Measurements from ENCODE around the gene MYO1D.
A peak's percentile ranks its signal among the peaks of the same experiment; 100 is the strongest.

The MYO1D gene

GRCh38 chr17:32697728-32698625 is 178.9 kb downstream of the MYO1D start:
- Mint-ChIP-seq H3K27ac (no peak overlapping the region), H3K36me3 (ENCODE audit: insufficient read depth) (peaks cover 5% of the 10 kb centered on the region), H3K4me1 (ENCODE audit: low read depth in 2 of 2) (peaks cover 3 to 8% of the 10 kb centered on the region in 2 donors), H3K27me3 (no peaks in the 10 kb centered on the region), H3K4me3 (no peak overlapping the region), H3K9me3 (no peaks in the 10 kb centered on the region)
- no peak for DNase-seq
- ATAC-seq (replicated peaks), result no peak

DNA sequence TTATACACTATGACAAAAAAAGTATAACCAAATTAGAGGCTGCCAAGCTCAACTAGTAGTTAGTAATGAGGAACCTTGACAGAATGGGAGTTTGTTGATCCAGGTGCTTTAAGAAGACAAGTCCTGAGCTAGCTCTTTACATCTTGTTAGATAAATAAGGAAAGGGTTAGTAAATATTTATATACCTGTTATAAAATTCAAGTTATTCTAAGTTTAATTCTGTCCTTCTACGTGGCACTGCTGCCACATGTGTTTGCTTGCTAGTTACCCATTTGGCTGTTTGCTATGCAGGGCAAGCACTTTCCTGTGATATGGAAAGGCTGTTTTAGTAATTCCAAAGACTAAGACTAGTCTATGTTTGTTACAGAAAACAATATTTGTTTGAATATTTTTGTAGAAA is 180.5 kb downstream of the MYO1D start:
- ATAC-seq (replicated peaks) (no peak), DNase-seq (no peak)

DNA sequence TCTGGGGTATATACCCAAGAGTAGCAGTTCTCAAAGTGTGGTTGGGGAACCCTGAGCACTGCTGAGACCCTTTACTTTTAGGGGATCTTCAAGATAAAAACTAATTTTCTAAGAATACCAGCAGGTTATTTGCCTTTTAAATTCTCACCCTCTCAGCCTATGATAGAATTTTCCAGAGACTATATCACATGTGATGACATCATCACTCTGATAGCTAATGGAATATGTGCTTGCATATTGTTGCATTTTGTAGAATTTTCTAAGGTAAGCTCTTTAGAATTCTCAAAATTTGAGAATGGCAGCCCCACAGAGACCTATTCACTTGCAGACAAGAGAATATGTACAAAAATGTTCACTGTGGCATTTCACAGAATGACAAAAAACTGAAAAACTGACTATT is 181.1 kb downstream of the MYO1D start:
- no peaks in the 10 kb centered on the region for H3K9me3 Mint-ChIP-seq
- no peaks in the 10 kb centered on the region for H3K27me3 Mint-ChIP-seq
- DNase-seq (no peak), ATAC-seq (replicated peaks) (no peak)
- no peak overlapping the region for H3K27ac Mint-ChIP-seq
- H3K4me3 Mint-ChIP-seq, result no peak overlapping the region
- peaks cover 7% of the 10 kb centered on the region for H3K36me3 Mint-ChIP-seq (ENCODE audit: insufficient read depth)
- H3K4me1 Mint-ChIP-seq (ENCODE audit: low read depth in 2 of 2), result peaks cover 5 to 18% of the 10 kb centered on the region in 2 donors

More for the DNA sequence above, 180.5 kb downstream of the MYO1D start:
- Mint-ChIP-seq H3K36me3 (ENCODE audit: insufficient read depth) (peaks cover 5% of the 10 kb centered on the region), H3K27me3 (no peaks in the 10 kb centered on the region), H3K4me3 (no peak overlapping the region), H3K27ac (no peak overlapping the region), H3K4me1 (ENCODE audit: low read depth in 2 of 2) (peaks cover 4 to 17% of the 10 kb centered on the region in 2 donors), H3K9me3 (no peaks in the 10 kb centered on the region)

DNA sequence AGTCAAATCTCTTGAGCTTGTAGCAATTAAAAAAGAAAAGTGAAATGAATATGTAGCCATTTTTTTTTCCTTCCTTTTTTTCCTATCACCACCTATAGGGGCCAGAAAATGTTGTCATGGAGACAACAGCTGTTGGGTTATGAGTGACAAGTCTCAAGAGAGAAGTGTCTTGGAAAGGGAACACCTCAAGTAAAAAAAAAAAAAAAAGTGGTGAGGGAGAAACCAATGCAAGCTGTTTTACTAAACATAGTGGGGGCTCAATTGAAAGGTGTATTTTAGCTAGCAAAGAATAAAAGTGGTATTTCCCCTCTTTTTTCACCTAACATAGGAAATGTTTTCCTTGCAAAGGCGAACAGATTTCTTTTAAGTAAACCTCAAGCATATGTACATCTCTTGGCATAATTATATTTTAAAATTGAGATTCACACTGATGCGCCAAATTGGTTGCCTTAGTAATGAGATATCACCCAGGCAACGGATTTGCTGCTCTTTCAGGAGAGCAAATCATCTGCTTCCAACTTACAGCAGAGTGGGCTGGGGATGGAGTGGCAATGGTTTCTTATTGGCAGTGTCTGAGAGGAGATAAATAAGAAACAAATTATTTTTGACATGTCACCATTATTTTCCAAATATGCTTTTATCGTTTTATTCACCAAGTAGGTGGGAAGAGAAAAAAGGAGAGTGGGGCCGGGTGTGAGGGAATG is 183.6 kb downstream of the MYO1D start:
- ATAC-seq (replicated peaks), result no peak
- H3K36me3 Mint-ChIP-seq (ENCODE audit: insufficient read depth), result peaks cover 8% of the 10 kb centered on the region
- DNase-seq, result no peak
- H3K27me3 Mint-ChIP-seq, result no peaks in the 10 kb centered on the region
- peak overlapping the region; percentile 71 to 80 for H3K27ac Mint-ChIP-seq
- H3K9me3 Mint-ChIP-seq, result no peaks in the 10 kb centered on the region
- no peak overlapping the region for H3K4me3 Mint-ChIP-seq
- peaks cover 8 to 27% of the 10 kb centered on the region in 2 donors for H3K4me1 Mint-ChIP-seq (ENCODE audit: low read depth in 2 of 2)

DNA sequence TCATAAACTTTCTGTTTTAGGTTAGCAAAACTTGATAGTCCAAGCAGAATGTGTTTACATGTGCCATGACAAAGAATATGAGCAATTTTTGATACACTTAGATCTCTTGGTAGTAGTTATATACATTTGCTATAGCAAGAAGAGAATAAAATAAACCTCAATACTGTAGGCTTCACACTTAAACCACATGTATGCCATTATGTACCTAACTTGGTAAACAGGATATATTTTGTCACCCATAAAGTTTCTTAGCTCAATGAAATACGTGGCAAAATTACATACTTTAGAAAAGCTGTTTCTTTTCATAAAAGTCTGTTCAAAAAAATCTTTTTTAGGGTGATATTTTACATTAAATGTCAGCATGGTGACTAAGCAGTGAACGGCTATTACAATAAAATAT is 184.7 kb downstream of the MYO1D start:
- peak overlapping the region in 1 of 2 donors; percentile 43 for H3K4me3 Mint-ChIP-seq
- H3K9me3 Mint-ChIP-seq, result no peaks in the 10 kb centered on the region
- peak overlapping the region; percentile 71 to 80 for H3K27ac Mint-ChIP-seq
- H3K36me3 Mint-ChIP-seq (ENCODE audit: insufficient read depth), result peaks cover 8% of the 10 kb centered on the region
- ATAC-seq (replicated peaks), result peak; percentile 82
- peaks cover 8 to 27% of the 10 kb centered on the region in 2 donors for H3K4me1 Mint-ChIP-seq (ENCODE audit: low read depth in 2 of 2)
- H3K27me3 Mint-ChIP-seq, result no peaks in the 10 kb centered on the region
- no peak for DNase-seq

DNA sequence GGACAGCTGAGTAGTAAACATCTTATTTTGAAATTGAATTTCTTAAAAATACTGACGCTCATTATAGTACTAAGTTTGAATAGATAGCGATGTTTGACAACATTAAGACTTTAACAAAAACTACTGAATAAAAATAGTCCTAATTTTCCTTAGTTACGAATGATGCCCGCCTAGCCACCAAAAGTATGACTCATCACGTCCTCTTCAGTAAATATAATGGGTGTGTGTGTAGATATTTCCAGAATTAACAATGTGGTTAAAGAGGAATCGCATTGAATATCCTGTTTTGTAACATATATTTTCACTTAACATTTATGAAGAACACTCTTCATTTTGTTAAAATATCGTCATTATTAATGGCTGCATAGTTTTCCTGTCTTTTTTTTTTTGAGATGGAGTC is 187.6 kb downstream of the MYO1D start:
- peaks cover 8 to 27% of the 10 kb centered on the region in 2 donors for H3K4me1 Mint-ChIP-seq (ENCODE audit: low read depth in 2 of 2)
- ATAC-seq (replicated peaks) (no peak), DNase-seq (no peak)
- no peaks in the 10 kb centered on the region for H3K27me3 Mint-ChIP-seq
- no peak overlapping the region for H3K27ac Mint-ChIP-seq
- H3K4me3 Mint-ChIP-seq, result no peak overlapping the region
- H3K9me3 Mint-ChIP-seq, result no peaks in the 10 kb centered on the region
- peaks cover 8% of the 10 kb centered on the region for H3K36me3 Mint-ChIP-seq (ENCODE audit: insufficient read depth)

GRCh38 chr17:32688221-32688620 is 188.7 kb downstream of the MYO1D start:
- Mint-ChIP-seq H3K27ac (no peak overlapping the region), H3K4me1 (ENCODE audit: low read depth in 2 of 2) (peaks cover 8 to 21% of the 10 kb centered on the region in 2 donors), H3K9me3 (no peaks in the 10 kb centered on the region), H3K27me3 (no peaks in the 10 kb centered on the region), H3K36me3 (ENCODE audit: insufficient read depth) (peaks cover 5% of the 10 kb centered on the region), H3K4me3 (no peak overlapping the region)
- DNase-seq (no peak), ATAC-seq (replicated peaks) (no peak)

DNA sequence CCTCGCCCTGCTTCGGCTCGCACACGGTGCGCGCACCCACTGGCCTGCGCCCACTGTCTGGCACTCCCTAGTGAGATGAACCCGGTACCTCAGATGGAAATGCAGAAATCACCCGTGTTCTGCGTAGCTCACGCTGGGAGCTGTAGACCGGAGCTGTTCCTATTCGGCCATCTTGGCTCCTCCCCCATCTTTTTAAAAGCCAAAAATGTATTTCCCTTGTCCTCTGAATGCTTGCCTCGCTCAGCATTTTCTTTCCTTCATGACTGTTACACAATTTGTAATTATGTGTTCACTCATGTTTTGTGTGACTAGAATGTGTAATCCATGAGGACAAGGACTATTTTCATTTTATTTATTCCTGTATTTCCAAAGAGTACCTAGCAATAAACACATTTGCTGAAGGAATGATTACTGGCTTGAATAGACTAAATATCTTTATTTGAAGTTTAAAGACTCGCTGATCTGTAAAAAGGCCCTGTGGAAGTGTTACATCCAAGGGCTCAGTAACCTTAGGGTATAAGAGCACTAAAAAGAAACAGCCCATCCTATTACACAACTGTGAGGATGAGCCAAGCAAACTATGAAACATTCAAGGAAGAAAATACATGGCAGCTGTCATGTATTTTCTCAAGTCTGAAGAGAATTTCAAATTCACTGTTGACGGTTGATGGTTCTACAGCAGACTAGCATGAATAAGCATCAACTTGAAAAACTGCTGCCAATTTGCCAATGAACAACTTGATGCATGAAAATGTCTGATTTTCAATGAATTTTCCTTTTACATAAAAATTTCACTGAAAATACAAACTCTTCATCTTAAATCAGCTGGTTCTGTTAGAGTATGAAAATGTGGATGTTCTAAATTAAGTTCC is 192.6 kb downstream of the MYO1D start:
- no peaks in the 10 kb centered on the region for H3K9me3 Mint-ChIP-seq
- peaks cover 0 to 4% of the 10 kb centered on the region in 2 donors for H3K4me1 Mint-ChIP-seq (ENCODE audit: low read depth in 2 of 2)
- no peaks in the 10 kb centered on the region for H3K27me3 Mint-ChIP-seq
- no peaks in the 10 kb centered on the region for H3K36me3 Mint-ChIP-seq (ENCODE audit: insufficient read depth)
- no peak for ATAC-seq (replicated peaks)
- no peak overlapping the region for H3K4me3 Mint-ChIP-seq
- H3K27ac Mint-ChIP-seq, result no peak overlapping the region
- DNase-seq, result no peak

GRCh38 chr17:32673964-32674363 is 203.0 kb downstream of the MYO1D start:
- ATAC-seq (replicated peaks) (no peak), DNase-seq (no peak)
- Mint-ChIP-seq H3K27me3 (no peaks in the 10 kb centered on the region), H3K9me3 (no peaks in the 10 kb centered on the region), H3K36me3 (ENCODE audit: insufficient read depth) (no peaks in the 10 kb centered on the region), H3K4me1 (ENCODE audit: low read depth in 2 of 2) (peaks cover 4 to 5% of the 10 kb centered on the region in 2 donors), H3K27ac (no peak overlapping the region), H3K4me3 (no peak overlapping the region)

GRCh38 chr17:32672711-32673110 is 204.2 kb downstream of the MYO1D start:
- Mint-ChIP-seq H3K27ac (peak overlapping the region in 1 of 2 donors; percentile 28), H3K4me3 (no peak overlapping the region), H3K36me3 (ENCODE audit: insufficient read depth) (no peaks in the 10 kb centered on the region), H3K9me3 (no peaks in the 10 kb centered on the region), H3K4me1 (ENCODE audit: low read depth in 2 of 2) (peaks cover 4 to 5% of the 10 kb centered on the region in 2 donors), H3K27me3 (no peaks in the 10 kb centered on the region)
- no peak for DNase-seq
- no peak for ATAC-seq (replicated peaks)

GRCh38 chr17:32671896-32672295 is 205.0 kb downstream of the MYO1D start:
- Mint-ChIP-seq H3K4me3 (no peak overlapping the region), H3K27me3 (no peaks in the 10 kb centered on the region), H3K27ac (peak overlapping the region in 1 of 2 donors; percentile 28), H3K9me3 (no peaks in the 10 kb centered on the region), H3K4me1 (ENCODE audit: low read depth in 2 of 2) (peaks cover 4 to 5% of the 10 kb centered on the region in 2 donors), H3K36me3 (ENCODE audit: insufficient read depth) (no peaks in the 10 kb centered on the region)
- no peak for DNase-seq
- ATAC-seq (replicated peaks), result no peak

DNA sequence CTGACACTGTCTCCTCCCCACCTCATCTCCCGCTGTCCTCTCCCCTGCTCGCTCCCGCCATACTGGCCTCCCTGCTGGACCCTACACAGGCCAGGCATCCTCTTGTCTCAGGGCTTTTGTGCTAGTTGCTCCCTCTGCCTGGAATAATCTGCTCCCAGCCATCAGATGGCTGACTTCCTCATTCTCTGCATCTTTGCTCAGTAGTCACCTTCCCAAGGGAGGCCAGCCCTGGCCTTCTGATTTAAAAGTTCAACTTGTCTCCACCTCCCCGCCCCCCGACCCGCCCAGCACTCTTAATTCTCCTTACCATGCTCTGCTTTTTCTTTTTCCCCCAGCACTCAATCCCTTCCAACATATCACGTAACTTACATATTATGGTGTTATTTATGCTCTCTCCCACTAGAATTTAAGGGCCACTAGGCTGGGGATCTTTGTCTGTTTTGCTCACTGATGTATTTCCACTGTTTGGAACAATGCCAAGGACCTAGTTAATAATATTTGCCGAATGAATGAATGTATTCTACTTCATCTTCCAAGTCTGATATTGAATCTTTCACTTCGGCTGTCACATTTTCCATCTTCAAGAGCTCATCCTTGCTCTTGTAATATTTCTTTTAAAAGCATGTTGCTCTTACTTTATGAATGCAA is 211.9 kb downstream of the MYO1D start:
- no peaks in the 10 kb centered on the region for H3K9me3 Mint-ChIP-seq
- no peak for ATAC-seq (replicated peaks)

GRCh38 chr17:32660496-32660985 is 216.4 kb downstream of the MYO1D start:
- Mint-ChIP-seq H3K4me1 (ENCODE audit: low read depth in 2 of 2) (no peaks in the 10 kb centered on the region), H3K36me3 (ENCODE audit: insufficient read depth) (no peaks in the 10 kb centered on the region), H3K27me3 (no peaks in the 10 kb centered on the region), H3K27ac (no peak overlapping the region), H3K4me3 (no peak overlapping the region), H3K9me3 (no peaks in the 10 kb centered on the region)
- ATAC-seq (replicated peaks), result no peak
- no peak for DNase-seq

More for the DNA sequence above, 211.9 kb downstream of the MYO1D start:
- no peaks in the 10 kb centered on the region for H3K36me3 Mint-ChIP-seq (ENCODE audit: insufficient read depth)
- no peaks in the 10 kb centered on the region for H3K4me1 Mint-ChIP-seq (ENCODE audit: low read depth in 2 of 2)
- H3K27ac Mint-ChIP-seq, result no peak overlapping the region
- H3K27me3 Mint-ChIP-seq, result no peaks in the 10 kb centered on the region
- DNase-seq, result no peak
- H3K4me3 Mint-ChIP-seq, result no peak overlapping the region

Data from effector memory CD8-positive, alpha-beta T cell (primary cell).